Body of pancreas (tissue), 4 donors: ENCODE measurements around the gene DVL2.

ENCODE experiments used
- POLR2A ChIP-seq, 3 donors: fragments of 450-650 bp; IDR thresholded peaks; one replicate each; pipeline ENCODE4 v1.6.1; 2016; ENCODE audit warnings: antibody characterized with exemption in 3 of 3, mild to moderate bottlenecking in 2 of 3
- TF ChIP-seq, protein P1 (sequence below), 7 experiments: fragments of 450-650 bp in 4 of 7; fragments of 200-600 bp in 3 of 7; sonication (generic) in 3 of 7; IDR thresholded peaks; one replicate each; pipeline ENCODE4 v1.5.1; 2016 to 2019; ENCODE audit warnings: antibody characterized with exemption in 7 of 7

DNA sequence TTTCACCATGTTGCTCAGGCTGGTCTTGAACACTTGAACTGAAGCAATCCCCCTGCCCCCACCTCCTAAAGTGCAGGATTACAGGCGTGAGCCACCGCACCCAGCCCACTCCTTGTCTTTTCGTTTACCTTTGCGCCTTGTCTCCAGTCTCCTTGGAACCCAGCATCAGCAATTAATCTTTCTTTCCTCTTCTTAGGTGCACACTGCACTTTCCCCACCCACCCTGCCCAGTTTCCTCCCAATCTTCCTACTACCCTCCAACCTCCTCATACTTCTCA lies 29.4 kb upstream of the DVL2 start:
- TF ChIP-seq, protein P1, sequence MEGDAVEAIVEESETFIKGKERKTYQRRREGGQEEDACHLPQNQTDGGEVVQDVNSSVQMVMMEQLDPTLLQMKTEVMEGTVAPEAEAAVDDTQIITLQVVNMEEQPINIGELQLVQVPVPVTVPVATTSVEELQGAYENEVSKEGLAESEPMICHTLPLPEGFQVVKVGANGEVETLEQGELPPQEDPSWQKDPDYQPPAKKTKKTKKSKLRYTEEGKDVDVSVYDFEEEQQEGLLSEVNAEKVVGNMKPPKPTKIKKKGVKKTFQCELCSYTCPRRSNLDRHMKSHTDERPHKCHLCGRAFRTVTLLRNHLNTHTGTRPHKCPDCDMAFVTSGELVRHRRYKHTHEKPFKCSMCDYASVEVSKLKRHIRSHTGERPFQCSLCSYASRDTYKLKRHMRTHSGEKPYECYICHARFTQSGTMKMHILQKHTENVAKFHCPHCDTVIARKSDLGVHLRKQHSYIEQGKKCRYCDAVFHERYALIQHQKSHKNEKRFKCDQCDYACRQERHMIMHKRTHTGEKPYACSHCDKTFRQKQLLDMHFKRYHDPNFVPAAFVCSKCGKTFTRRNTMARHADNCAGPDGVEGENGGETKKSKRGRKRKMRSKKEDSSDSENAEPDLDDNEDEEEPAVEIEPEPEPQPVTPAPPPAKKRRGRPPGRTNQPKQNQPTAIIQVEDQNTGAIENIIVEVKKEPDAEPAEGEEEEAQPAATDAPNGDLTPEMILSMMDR (IDR thresholded peaks at IDR 0.05) = no peak
- TF ChIP-seq POLR2A (IDR thresholded peaks at IDR 0.05) = no peak
